ENCODE measurements around the gene TTC17.

Gene TTC17

DNA sequence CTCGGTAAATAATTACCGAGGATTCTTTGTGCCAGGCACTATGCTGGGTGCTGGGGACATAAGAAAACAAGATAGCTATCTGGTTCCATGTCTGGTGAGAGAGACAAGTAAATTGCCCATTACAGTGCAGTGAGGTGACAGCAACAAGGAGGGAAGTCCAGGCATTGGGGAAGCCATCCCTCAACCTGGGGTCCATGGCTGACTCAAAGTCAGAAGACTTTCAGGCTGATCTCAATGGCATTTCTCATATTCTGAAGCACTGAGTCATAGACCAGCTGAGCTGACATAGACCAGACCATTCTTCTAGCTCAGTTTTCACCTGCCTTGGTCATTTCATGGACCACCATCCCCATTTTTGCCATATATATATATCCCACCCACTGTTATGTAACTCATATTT is 158.8 kb downstream of the TTC17 start:
- TF ChIP-seq GATA3 (IDR thresholded peaks at IDR 0.05; ENCODE audit: low read depth, low read length) (no peak), GATA2 (IDR thresholded peaks at IDR 0.05; ENCODE audit: low read depth, low read length) (no peak)

DNA sequence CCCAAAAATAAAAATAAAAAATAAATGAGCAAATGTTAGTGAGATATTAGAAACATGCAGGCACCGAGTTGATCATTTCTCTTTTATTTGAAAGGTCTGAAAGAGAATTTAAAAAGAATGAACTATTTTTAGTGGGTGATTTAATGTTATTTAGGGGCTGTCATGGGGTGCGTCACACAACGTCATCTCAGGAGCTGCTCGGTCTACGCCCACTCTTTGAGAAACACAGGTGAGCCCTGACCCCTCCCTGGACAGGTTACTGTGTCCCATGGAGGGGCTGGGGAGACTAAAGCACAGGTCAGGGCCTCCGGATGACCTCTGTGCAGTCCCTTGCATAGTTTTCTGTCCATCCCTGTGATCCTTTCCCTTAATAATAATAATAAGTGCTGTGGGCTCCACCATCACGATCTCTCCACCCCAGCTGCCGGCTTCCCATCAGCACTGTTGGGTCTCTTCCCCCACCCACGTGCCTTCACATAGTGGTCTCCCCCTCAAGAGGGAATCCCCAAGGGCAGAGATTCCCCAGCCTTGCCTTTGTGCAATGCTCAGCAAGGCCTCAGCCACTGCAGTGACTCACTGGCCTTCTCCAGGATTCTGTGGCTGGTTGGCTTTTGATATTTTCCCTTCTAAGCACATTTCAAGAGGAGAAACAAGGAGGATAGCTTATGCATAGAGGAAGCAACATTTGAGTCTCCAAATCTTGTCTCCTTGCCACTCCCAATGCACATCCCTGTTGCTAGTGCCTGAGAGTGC is 159.9 kb downstream of the TTC17 start:
- TF ChIP-seq GATA3 (IDR thresholded peaks at IDR 0.05; ENCODE audit: low read depth, low read length) (no peak), GATA2 (IDR thresholded peaks at IDR 0.05; ENCODE audit: low read depth, low read length) (no peak)

DNA sequence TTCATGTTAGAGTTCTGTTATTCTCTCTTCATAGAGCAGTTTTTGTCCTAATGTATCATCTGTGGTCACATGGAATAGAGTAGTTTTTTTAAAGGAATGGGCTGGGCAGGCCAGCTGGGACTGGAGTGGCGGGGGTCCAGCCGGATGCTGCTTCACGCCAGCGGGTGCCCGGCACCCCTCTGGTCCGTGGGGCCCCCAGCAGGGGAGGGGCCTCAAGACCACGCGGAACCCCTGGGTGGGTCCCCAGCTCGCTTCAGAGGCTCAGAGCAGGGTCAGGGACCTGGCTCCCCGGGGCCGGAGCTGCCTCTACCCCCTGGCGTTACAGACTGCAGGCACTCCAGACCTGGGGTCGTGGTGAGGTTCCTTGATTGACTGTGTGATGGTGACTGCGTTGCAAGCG is 162.8 kb downstream of the TTC17 start:
- no peak for TF ChIP-seq GATA2 (IDR thresholded peaks at IDR 0.05; ENCODE audit: low read depth, low read length)
- no peak for TF ChIP-seq GATA3 (IDR thresholded peaks at IDR 0.05; ENCODE audit: low read depth, low read length)

DNA sequence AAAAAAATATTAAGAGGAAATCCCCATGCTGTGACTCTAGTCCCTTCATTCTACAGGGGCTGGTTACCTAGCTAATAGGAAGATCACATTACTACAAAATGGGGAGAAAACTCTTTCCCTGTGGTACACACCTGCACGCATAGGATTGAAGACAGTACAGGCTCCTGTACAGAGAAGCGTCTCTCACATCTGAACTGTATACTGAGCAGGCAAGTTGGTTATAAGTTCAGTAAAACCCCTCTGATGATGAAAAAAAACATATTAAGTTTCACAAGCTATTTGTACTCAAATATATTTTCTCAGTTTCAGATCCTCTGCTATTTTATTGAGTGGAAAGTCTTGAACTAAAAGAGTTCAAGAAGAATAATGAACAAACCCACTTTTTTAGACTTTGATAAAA is 164.9 kb downstream of the TTC17 start:
- TF ChIP-seq GATA2 (IDR thresholded peaks at IDR 0.05; ENCODE audit: low read depth, low read length) = no peak
- TF ChIP-seq GATA3 (IDR thresholded peaks at IDR 0.05; ENCODE audit: low read depth, low read length) = no peak

DNA sequence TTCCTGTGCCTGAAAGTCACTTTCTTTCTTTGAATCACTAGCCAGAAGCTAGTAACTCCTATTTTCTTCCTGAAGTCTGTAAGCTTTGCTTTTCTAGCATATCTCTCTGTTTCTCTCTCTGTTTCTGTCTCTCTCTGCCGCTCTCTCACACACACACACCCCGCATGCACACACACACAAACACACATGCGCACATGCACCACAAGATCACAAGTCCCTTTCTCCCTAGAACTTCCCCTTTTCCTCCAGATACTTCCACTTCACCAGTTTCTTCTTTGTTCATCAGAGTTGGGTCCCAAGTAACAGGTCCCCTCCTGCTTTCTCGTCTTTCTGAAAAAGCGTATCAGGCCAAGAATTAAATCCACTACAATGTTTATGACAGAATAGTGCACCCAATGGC is 173.3 kb downstream of the TTC17 start:
- TF ChIP-seq GATA3 (IDR thresholded peaks at IDR 0.05; ENCODE audit: low read depth, low read length) = no peak
- TF ChIP-seq GATA2 (IDR thresholded peaks at IDR 0.05; ENCODE audit: low read depth, low read length) = no peak

DNA sequence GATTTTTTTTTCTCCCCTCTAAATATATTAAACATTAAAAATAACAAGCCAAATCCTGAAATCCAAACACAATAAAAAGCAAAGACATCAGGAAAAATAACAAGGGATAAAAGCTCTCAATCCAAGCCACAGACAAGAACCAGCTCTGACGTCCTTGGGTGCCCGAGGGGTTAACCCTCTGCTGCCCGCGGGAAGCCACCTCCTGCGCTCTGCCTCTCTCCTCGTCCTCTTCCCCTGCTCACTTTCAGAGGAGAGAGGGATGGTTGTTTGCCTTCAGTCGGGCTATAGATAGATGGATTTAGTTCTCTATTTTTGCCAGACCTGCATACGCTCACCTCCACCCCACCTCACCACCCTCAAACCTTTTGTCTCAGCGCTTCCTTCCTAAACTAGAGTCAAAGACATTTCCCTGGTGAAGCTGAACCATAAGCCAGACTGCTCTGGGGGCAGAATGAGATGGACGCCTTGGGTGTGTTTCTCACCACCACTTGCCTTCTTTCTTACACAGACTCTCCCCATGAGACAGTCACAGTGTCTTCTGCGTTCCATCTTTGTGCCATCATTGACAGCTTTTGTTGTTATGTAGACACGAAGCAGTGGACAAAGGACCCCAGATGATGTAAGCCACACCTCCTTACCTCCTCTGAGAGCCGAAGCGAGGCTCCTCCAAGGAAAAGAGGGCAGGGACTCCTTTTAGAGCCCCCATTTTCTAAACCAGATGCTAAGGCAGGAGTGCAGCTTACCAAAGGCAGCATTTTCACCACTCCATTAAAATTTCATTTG is 179.3 kb downstream of the TTC17 start:
- no peak for TF ChIP-seq GATA2 (IDR thresholded peaks at IDR 0.05; ENCODE audit: low read depth, low read length)
- TF ChIP-seq GATA3 (IDR thresholded peaks at IDR 0.05; ENCODE audit: low read depth, low read length) = no peak

DNA sequence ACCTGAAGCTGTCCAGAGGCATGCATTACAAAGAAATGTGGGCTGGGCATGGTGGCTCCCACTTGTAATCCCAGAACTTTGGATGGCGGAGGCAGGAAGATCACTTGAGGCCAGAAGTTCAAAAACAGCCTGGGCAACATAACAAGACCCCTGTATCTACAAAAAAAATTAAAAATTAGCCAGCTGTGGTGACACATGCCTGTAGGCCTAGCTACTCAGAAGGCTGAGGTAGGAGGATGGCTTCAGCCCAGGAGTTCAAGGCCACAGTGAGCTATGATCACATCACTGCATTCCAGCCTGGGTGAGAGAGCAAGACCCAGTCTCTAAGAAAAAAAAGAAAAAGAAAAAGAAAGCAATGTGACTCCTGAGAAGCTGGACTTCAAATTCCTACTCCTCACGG is 183.3 kb downstream of the TTC17 start:
- TF ChIP-seq GATA3 (IDR thresholded peaks at IDR 0.05; ENCODE audit: low read depth, low read length) (no peak), GATA2 (IDR thresholded peaks at IDR 0.05; ENCODE audit: low read depth, low read length) (no peak)

DNA sequence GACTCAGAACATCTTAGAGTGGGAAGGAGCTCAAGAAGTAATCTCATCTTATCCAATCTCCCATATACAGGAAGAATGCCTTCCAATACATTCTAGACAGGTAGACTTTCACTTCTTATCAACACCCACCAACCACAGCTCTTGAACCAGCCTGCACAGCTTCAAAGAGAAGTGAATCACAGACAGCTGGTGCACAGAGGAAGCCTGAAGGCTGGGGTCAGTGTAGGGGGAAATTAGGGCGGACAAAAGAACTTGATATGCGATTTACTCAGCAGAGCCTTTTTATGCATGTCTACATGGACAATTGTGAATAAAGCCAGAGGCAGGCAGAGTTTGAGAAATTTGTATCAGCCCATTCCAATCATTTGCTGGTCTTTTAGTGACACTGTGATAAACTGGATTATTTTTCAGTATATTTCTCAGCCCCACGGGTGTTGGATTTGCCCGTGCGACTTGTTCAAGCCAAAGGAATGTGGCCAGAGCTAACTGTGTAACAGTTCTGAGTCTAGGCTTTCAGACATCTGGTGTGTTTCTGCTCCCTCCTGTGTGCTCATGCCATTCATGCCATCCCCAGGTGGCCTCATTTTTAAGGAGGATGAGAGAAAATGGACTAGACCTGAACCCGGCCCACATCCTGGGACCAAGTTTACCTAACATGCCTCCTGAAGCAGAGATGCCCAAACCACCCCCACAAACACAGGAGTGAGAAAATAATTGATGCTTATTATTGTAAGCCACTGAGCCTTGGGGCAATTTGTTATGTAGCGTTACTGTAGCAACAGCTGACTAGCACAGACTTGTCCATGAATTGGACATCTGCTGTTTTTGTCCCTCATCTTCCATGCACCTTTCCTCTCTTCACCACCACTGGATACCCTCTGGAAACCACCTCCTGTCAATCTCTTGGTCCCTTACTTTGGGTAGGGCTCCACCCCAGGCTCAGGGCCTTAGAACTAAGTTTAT is 184.3 kb downstream of the TTC17 start:
- TF ChIP-seq GATA2 (IDR thresholded peaks at IDR 0.05; ENCODE audit: low read depth, low read length) (no peak), GATA3 (IDR thresholded peaks at IDR 0.05; ENCODE audit: low read depth, low read length) (no peak)

Measured in SH-SY5Y (cell line).